Trophoblast cell (in vitro differentiated cells and primary cell): ENCODE measurements around the gene LAMC3.
A peak's percentile ranks its signal among the peaks of the same experiment; 100 is the strongest.

ENCODE experiments used
- DNase-seq, 2 donors: peaks; one replicate each; pipeline ENCODE4 v3.0.0-alpha.2; 2016
- H2AFZ ChIP-seq: 2 replicates; pipeline ENCODE4 v1.6.1; 2013; ENCODE audit warnings: low read length, moderate library complexity, mild to moderate bottlenecking; ENCODE audit not compliant: insufficient read depth, poor library complexity
- H2AK5ac ChIP-seq: 2 replicates; pipeline ENCODE4 v1.6.1; 2013; ENCODE audit warnings: mild to moderate bottlenecking, low read length
- H2BK120ac ChIP-seq: 2 replicates; pipeline ENCODE4 v1.6.1; 2013; ENCODE audit warnings: low read length, mild to moderate bottlenecking, moderate library complexity; ENCODE audit not compliant: insufficient read depth, poor library complexity
- H2BK12ac ChIP-seq: 2 replicates; pipeline ENCODE4 v1.6.1; 2013; ENCODE audit warnings: mild to moderate bottlenecking, low read length, moderate library complexity
- H2BK5ac ChIP-seq: 2 replicates; pipeline ENCODE4 v1.6.1; 2013; ENCODE audit warnings: low read length, low read depth, moderate library complexity, mild to moderate bottlenecking; ENCODE audit not compliant: poor library complexity
- H3K14ac ChIP-seq: 2 replicates; pipeline ENCODE4 v1.6.1; 2013; ENCODE audit warnings: mild to moderate bottlenecking, low read length
- H3K18ac ChIP-seq: 2 replicates; pipeline ENCODE4 v1.6.1; 2013; ENCODE audit warnings: mild to moderate bottlenecking, low read length
- H3K23ac ChIP-seq: 2 replicates; pipeline ENCODE4 v1.6.1; 2013; ENCODE audit warnings: low read length
- H3K27ac ChIP-seq: 2 replicates; pipeline ENCODE4 v1.5.1; 2013; ENCODE audit warnings: low read depth, mild to moderate bottlenecking, inconsistent platforms, low read length, moderate library complexity
- H3K27me3 ChIP-seq: 2 replicates; pipeline ENCODE4 v1.6.1; 2013; ENCODE audit warnings: inconsistent platforms, mild to moderate bottlenecking, low read length, moderate library complexity; ENCODE audit not compliant: insufficient read depth
- H3K36me3 ChIP-seq, 2 experiments: 1 replicate in 1 of 2; 2 replicates in 1 of 2; pipeline ENCODE4 v1.6.1; 2013; ENCODE audit warnings: low read length in 2 of 2, mild to moderate bottlenecking in 2 of 2, moderate library complexity in 1 of 2; ENCODE audit not compliant: insufficient read depth in 2 of 2, control insufficient read depth in 1 of 2
- H3K4ac ChIP-seq: 2 replicates; pipeline ENCODE4 v1.6.1; 2013; ENCODE audit warnings: low read depth, mild to moderate bottlenecking, low read length, moderate library complexity
- H3K4me1 ChIP-seq, 2 experiments: 1 replicate in 1 of 2; 2 replicates in 1 of 2; pipeline ENCODE4 v1.6.1; 2013; ENCODE audit warnings: low read length in 2 of 2, mild to moderate bottlenecking in 2 of 2, moderate library complexity in 1 of 2; ENCODE audit not compliant: insufficient read depth in 2 of 2, control insufficient read depth in 1 of 2
- H3K4me2 ChIP-seq: 2 replicates; pipeline ENCODE4 v1.6.1; 2013; ENCODE audit warnings: inconsistent platforms, mild to moderate bottlenecking, low read length, moderate library complexity
- H3K4me3 ChIP-seq: 2 replicates; pipeline ENCODE4 v1.5.1; 2013; ENCODE audit warnings: mild to moderate bottlenecking, low read depth, low read length, inconsistent platforms
- H3K79me1 ChIP-seq: one replicate; pipeline ENCODE4 v1.6.1; 2013; ENCODE audit warnings: low read length
- H3K79me2 ChIP-seq: 2 replicates; pipeline ENCODE4 v1.6.1; 2013; ENCODE audit warnings: low read length, mild to moderate bottlenecking; ENCODE audit not compliant: control insufficient read depth, insufficient read depth, poor library complexity
- H3K9ac ChIP-seq: 2 replicates; pipeline ENCODE4 v1.6.1; 2013; ENCODE audit warnings: mild to moderate bottlenecking, low read length
- H3K9me3 ChIP-seq: 2 replicates; pipeline ENCODE4 v1.6.1; 2013; ENCODE audit warnings: low read depth, mild to moderate bottlenecking, control low read depth, inconsistent platforms, low read length; ENCODE audit not compliant: insufficient read depth
- H4K12ac ChIP-seq: 2 replicates; pipeline ENCODE4 v1.6.1; 2013; ENCODE audit warnings: low read depth, mild to moderate bottlenecking, low read length, moderate library complexity
- H4K8ac ChIP-seq: 2 replicates; pipeline ENCODE4 v1.6.1; 2013; ENCODE audit warnings: low read depth, mild to moderate bottlenecking, low read length, moderate library complexity
- H4K91ac ChIP-seq: one replicate; pipeline ENCODE4 v1.6.1; 2013; ENCODE audit warnings: low read depth, mild to moderate bottlenecking, low read length, moderate library complexity
- WGBS: extraction: QIAGEN DNeasy Blood & Tissue Kit; methylation state at CpG from one replicate; pipeline ENCODE4 v1.1.7; 2013; ENCODE audit warnings: missing lambda C conversion rate; ENCODE audit not compliant: insufficient read length, insufficient coverage; ENCODE audit errors: extremely low coverage; 5-methylcytosine and 5-hydroxymethylcytosine counted together

The LAMC3 gene

DNA sequence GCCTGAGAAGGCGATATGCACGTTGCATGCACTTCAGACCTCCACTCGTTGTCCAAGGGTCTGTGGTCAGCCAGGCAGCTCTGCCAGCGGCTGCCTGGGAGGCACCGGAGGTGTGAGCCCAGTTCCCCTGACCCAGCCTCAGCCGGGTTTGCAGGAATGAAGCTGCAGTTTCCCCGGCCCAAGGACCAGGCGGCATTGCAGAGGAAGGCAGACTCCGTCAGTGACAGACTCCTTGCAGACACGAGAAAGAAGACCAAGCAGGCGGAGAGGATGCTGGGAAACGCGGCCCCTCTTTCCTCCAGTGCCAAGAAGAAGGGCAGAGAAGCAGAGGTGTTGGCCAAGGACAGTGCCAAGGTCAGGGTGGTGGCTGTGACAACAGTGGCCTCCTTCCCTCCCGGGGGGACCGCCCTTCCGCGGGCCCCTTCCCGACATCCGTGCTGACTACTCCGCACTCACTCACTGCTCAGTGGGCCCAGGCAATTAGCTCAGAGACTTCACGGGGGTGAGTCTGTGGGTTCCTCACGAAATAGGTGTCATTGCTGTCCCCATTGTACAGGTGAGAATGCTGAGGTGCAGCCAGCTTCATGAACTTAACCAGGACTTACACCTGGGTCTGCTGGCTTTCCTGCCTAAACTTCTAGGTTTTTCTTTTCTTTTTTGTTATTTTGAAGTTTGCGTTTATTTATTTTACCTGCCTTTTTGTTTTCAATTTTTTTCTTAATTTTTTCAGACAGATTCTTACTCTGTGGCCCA lies 76.6 kb downstream of the LAMC3 start:
- Histone ChIP-seq H2BK120ac (no peak overlapping the region), H4K8ac (no peak overlapping the region), H2BK12ac (no peak overlapping the region), H3K18ac (no peak overlapping the region), H4K91ac (no peak overlapping the region), H3K79me2 (no peaks in the 10 kb centered on the region), H3K4me1 (no peaks in the 10 kb centered on the region), H3K23ac (no peak overlapping the region), H2BK5ac (no peak overlapping the region), H3K27ac (no peak overlapping the region), H3K4me3 (no peak overlapping the region), H2AK5ac (no peak overlapping the region), H2AFZ (no peak overlapping the region), H3K4ac (no peak overlapping the region), H4K12ac (no peak overlapping the region), H3K36me3 (no peaks in the 10 kb centered on the region), H3K79me1 (no peaks in the 10 kb centered on the region), H3K9ac (no peak overlapping the region), H3K9me3 (no peaks in the 10 kb centered on the region), H3K27me3 (no peaks in the 10 kb centered on the region), H3K4me2 (no peak overlapping the region), H3K14ac (no peak overlapping the region)
- WGBS = no CpG with 5 or more reads among the region's 23 CpGs
- no peak for DNase-seq

DNA sequence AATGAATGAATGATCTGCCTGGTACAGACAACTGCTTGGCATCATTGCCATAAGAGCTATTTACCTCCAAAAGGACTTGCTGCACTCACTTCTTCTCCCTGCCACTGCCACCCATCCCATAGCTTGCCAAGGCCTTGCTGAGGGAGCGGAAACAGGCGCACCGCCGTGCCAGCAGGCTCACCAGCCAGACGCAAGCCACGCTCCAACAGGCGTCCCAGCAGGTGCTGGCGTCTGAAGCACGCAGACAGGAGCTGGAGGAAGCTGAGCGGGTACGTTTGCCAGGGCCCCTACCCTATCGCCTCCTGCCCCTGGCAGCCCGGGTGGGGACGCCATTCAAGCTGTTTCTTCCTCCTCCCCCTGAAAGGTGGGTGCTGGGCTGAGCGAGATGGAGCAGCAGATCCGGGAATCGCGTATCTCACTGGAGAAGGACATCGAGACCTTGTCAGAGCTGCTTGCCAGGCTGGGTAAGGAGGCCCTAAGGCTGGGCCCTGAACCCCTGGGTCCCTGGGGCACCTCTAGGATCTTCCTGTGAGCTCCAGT lies 78.5 kb downstream of the LAMC3 start:
- no CpG with 5 or more reads among the region's 19 CpGs for WGBS
- H4K91ac ChIP-seq = no peak overlapping the region
- no peak overlapping the region for H3K18ac ChIP-seq
- peaks cover 13% of the 10 kb centered on the region in 2 experiments for H3K4me1 ChIP-seq
- H3K36me3 ChIP-seq = no peaks in the 10 kb centered on the region
- H3K27me3 ChIP-seq = no peaks in the 10 kb centered on the region
- no peak overlapping the region for H4K8ac ChIP-seq
- H3K79me1 ChIP-seq = no peaks in the 10 kb centered on the region
- no peaks in the 10 kb centered on the region for H3K79me2 ChIP-seq
- H4K12ac ChIP-seq = no peak overlapping the region
- no peak overlapping the region for H3K27ac ChIP-seq
- no peak overlapping the region for H3K9ac ChIP-seq
- no peak overlapping the region for H2BK120ac ChIP-seq
- no peak overlapping the region for H2AFZ ChIP-seq
- H2BK5ac ChIP-seq = no peak overlapping the region
- H2AK5ac ChIP-seq = no peak overlapping the region
- H3K9me3 ChIP-seq = no peaks in the 10 kb centered on the region
- H3K14ac ChIP-seq = no peak overlapping the region
- H3K23ac ChIP-seq = no peak overlapping the region
- DNase-seq = no peak
- no peak overlapping the region for H3K4me2 ChIP-seq
- no peak overlapping the region for H2BK12ac ChIP-seq
- no peak overlapping the region for H3K4ac ChIP-seq
- no peak overlapping the region for H3K4me3 ChIP-seq

GRCh38 chr9:131090025-131090787 lies 81.2 kb downstream of the LAMC3 start:
- Histone ChIP-seq H3K4me3 (no peak overlapping the region), H4K91ac (no peak overlapping the region), H3K23ac (no peak overlapping the region), H3K14ac (no peak overlapping the region), H2AFZ (no peak overlapping the region), H3K4ac (no peak overlapping the region), H2AK5ac (no peak overlapping the region), H2BK12ac (no peak overlapping the region), H4K8ac (no peak overlapping the region), H3K9ac (no peak overlapping the region), H3K9me3 (no peaks in the 10 kb centered on the region), H3K18ac (no peak overlapping the region), H2BK5ac (no peak overlapping the region), H3K36me3 (no peaks in the 10 kb centered on the region), H3K79me2 (no peaks in the 10 kb centered on the region), H2BK120ac (no peak overlapping the region), H3K27me3 (no peaks in the 10 kb centered on the region), H3K79me1 (peaks cover 8% of the 10 kb centered on the region), H3K4me2 (no peak overlapping the region), H3K4me1 (peaks cover 25 to 31% of the 10 kb centered on the region in 2 experiments), H3K27ac (no peak overlapping the region), H4K12ac (no peak overlapping the region)
- DNase-seq = peak; percentile 80 to 82
- no CpG with 5 or more reads among the region's 13 CpGs for WGBS

- peaks cover under 1% of the 10 kb centered on the region for H3K79me2 ChIP-seq
- no peaks in the 10 kb centered on the region for H3K36me3 ChIP-seq
- no peak for DNase-seq
- H3K18ac ChIP-seq = no peak overlapping the region
- no peak overlapping the region for H3K27ac ChIP-seq
- no peak overlapping the region for H4K8ac ChIP-seq
- H4K91ac ChIP-seq = peak overlapping the region; percentile 16
- no CpG with 5 or more reads among the region's 19 CpGs for WGBS
- H3K4ac ChIP-seq = no peak overlapping the region
- H3K4me2 ChIP-seq = no peak overlapping the region
- no peak overlapping the region for H2AFZ ChIP-seq
- no peak overlapping the region for H3K23ac ChIP-seq
- no peaks in the 10 kb centered on the region for H3K27me3 ChIP-seq
- peaks cover 9% of the 10 kb centered on the region for H3K79me1 ChIP-seq
- no peak overlapping the region for H3K9ac ChIP-seq
- peak overlapping the region; percentile 24 for H2AK5ac ChIP-seq
- no peak overlapping the region for H3K4me3 ChIP-seq
- no peak overlapping the region for H4K12ac ChIP-seq
- H2BK5ac ChIP-seq = no peak overlapping the region
- H3K4me1 ChIP-seq = peaks cover 25 to 36% of the 10 kb centered on the region in 2 experiments
- H3K9me3 ChIP-seq = no peaks in the 10 kb centered on the region
- H3K14ac ChIP-seq = peak overlapping the region; percentile 40
- peak overlapping the region; percentile 23 for H2BK12ac ChIP-seq
- peak overlapping the region; percentile 31 for H2BK120ac ChIP-seq
These were observed 82.5 kb downstream of the LAMC3 start for GRCh38 chr9:131091352-131091992.
